22Rv1 (cell line): ENCODE measurements around the gene REEP6.
A peak's percentile ranks its signal among the peaks of the same experiment; 100 is the strongest.

Experiments
- H3K27ac ChIP-seq: fragments of 450-650 bp; 2 replicates; pipeline ENCODE4 v1.5.1; 2017
- CTCF ChIP-seq: fragments of 450-650 bp; IDR thresholded peaks from 2 replicates; pipeline ENCODE4 v1.5.1; 2017; ENCODE audit warnings: mild to moderate bottlenecking
- ZFX ChIP-seq: fragments of 450-650 bp; IDR thresholded peaks from 2 replicates; pipeline ENCODE4 v1.6.1; 2017; ENCODE audit warnings: antibody characterized with exemption, borderline replicate concordance

REEP6 gene

GRCh38 chr19:1467215-1467489 lies 23.8 kb upstream of the REEP6 start:
- TF ChIP-seq ZFX: no peak
- no peak for TF ChIP-seq CTCF
- no peak overlapping the region for H3K27ac ChIP-seq

GRCh38 chr19:1467490-1468273 lies 23.3 kb upstream of the REEP6 start:
- no peak overlapping the region for H3K27ac ChIP-seq
- TF ChIP-seq ZFX (no peak), CTCF (no peak)

GRCh38 chr19:1468274-1468820 lies 22.6 kb upstream of the REEP6 start:
- H3K27ac ChIP-seq: peak overlapping the region; percentile 86; the same call in 1 of the 2 replicates
- no peak for TF ChIP-seq CTCF
- no peak for TF ChIP-seq ZFX

GRCh38 chr19:1468821-1469254 lies 22.1 kb upstream of the REEP6 start:
- TF ChIP-seq CTCF: peak; percentile 51
- TF ChIP-seq ZFX: no peak
- H3K27ac ChIP-seq: peak overlapping the region; percentile 86

- peak overlapping the region; percentile 86 for H3K27ac ChIP-seq
- TF ChIP-seq ZFX: no peak
- peak; percentile 36 for TF ChIP-seq CTCF
Measured at GRCh38 chr19:1469255-1470054, 21.5 kb upstream of the REEP6 start.

- peak overlapping the region; percentile 86 for H3K27ac ChIP-seq
- TF ChIP-seq CTCF (no peak), ZFX (no peak)
Measured at GRCh38 chr19:1470055-1470304, 21.0 kb upstream of the REEP6 start.
